Measurements from ENCODE around the gene ARHGAP23.
A peak's percentile ranks its signal among the peaks of the same experiment; 100 is the strongest.
"Not testable (repeated sequence)": the region's sequence is repeated elsewhere in the genome, so short reads cannot be mapped to it uniquely, and the experiment has no call there.

The ARHGAP23 gene

DNA sequence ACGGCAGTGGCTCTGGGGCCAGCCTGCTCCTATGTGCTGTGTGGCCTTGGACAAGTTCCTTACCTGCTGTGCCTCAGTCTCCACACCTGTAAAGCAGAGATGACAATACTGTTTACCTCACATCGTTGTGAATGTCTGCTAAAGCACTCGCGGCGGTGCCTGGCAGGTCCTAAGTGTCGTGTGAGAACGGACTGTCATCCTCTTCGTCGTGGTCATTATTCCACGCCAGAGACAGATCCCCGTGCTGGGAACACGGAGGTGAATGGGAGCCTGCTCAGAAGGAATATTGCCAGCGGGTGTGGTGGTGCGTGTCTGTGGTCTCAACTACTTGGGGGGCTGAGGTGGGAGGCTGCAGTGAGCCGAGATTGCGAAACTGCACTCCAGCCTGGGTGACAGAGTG is 65.9 kb downstream of the ARHGAP23 start:
- not testable (repeated sequence) for DNase-seq

DNA sequence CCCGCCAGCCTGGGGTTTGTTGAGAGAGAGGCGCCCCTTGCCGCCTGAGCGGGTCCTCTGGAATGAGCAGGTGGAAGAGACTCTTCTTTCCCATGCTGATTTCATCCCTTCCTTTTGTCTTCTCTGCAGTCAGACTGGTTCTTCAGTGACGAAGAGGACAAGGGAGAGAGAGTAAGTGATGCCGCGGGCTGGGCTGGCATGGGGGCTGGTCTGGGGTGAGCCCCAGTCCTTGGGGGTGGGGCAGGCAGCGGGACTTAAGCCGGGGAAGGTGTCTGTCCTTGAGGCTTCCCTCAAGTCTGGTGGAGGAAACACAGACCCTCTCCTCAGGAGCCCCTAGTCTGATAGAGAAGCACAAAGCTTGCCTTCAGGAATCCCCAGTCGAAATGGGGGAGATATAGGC is 69.4 kb downstream of the ARHGAP23 start:
- DNase-seq: not testable (repeated sequence)

DNA sequence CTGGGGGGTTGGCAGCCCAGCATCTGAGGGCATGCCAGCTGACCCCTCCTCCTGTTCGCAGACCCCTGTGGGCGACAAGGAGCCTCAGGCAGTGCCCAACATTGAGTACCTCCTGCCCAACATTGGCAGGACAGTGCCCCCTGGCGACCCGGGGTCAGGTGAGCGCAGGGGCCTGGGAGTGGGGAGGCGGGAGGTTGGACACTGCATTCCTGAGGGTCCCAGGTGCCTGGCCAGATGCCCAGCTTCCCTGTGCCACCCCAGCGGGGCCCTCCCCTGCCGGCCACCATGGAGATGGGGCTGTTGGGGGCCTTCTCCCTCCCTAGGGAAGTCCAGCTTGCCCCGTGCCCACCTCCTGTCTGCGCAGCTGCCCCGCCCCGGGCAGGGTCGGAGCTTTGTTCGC is 70.1 kb downstream of the ARHGAP23 start:
- no peak for DNase-seq

DNA sequence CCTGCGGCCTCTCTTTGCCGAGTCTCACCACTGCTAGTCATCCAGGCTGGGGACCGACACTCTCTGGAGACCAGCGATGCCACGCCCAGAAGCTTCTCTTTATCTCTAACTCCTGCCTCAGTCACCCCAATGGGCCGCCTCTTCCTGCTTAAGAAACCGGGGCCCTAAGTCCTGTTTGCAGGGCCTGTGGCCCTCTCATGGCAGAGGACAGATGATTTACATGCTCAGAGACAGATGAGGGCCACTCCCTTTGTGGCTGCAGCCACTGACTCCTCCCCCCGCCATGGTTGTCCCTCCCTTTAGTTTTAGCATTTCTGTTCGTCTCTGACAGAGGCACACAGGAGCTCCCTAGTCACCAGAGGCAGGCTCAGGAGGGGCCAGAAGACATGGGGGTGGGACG is 71.0 kb downstream of the ARHGAP23 start:
- not testable (repeated sequence) for DNase-seq

DNA sequence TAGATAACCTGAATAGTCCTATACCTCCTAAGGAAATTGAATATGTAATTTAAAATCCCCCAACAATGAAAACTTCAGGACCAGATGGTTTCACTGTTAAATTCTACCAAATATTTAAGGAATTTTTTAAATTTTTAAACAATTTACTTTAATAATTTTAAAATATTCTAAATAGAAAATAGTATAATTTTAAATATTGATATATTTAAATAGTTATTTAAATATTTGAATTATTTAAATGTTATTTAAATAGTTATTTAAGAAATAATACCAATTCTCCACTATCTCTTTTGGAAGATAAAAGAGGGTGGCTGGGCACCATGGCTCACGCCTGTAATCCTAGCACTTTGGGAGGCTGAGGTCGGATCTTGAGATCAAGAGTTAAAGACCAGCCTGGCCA is 73.5 kb downstream of the ARHGAP23 start:
- not testable (repeated sequence) for DNase-seq

DNA sequence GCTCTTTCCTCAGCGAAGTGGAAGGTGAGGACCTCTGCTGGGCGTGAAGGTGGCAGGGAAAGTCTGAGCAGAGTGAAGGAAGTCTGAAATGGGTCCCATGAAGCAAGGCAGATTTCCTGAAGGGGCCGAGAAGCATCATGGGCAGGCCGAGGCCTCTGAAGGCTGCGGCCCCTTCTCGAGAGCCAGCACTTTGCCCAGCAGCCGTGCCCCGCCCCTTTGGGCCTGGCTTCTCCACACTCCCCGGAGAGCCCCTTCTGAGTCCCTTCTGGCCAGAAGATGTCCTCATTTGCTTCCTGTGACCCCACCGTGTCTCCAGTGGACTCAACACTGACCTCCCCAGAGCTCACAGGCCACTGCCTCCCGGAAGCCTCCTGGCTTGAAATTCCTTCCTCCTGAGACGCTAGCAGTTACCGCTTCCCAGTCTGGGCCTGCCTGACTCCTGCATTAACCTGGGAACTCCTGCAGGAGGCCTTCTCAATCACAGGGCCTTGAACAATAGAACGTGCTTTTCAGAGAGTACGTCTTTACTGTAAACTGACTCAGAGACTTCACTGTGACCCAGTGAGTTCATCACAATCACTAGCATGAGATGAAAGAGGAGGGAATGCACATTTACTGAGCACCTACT is 75.1 kb downstream of the ARHGAP23 start:
- DNase-seq: not testable (repeated sequence)

DNA sequence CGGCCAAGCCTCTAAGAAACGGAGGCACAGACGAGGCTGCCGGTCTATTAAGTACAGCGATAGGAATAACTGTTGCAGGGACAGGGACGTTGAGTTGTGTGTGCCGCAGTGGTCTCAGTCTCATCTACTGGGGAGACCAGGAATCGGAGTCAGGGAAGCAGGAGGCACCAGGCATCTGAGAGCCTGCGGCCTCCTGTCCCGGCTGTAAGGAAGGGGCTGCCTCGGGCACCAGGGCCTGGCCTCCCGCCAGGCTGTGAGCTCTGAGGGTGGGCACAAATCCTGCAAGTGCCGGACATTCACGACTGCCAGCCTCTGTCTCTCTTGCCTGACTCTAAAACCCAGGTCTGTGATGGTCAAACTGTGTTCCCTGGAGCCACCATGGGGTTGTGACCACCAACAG is 76.0 kb downstream of the ARHGAP23 start:
- DNase-seq: no peak

DNA sequence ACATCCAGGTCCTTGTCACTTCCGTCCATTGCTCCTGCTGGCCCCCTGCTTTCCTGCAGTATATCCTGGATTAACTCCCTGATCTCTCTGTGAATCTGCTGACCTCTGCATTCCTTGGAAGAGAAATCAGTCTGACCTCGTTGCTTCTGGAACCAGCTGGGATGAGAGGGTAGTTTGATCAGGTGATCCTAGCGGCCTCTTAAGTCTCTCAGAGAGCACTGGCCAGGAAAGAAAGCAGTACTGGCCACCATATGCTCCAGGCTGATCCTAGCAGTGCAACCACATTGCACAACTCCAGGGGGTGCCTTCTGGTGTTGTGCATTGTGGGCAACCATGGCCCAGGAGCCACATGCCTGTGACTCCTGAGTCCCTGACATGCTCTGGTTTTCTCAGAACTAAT is 79.2 kb downstream of the ARHGAP23 start:
- no peak for DNase-seq

DNA sequence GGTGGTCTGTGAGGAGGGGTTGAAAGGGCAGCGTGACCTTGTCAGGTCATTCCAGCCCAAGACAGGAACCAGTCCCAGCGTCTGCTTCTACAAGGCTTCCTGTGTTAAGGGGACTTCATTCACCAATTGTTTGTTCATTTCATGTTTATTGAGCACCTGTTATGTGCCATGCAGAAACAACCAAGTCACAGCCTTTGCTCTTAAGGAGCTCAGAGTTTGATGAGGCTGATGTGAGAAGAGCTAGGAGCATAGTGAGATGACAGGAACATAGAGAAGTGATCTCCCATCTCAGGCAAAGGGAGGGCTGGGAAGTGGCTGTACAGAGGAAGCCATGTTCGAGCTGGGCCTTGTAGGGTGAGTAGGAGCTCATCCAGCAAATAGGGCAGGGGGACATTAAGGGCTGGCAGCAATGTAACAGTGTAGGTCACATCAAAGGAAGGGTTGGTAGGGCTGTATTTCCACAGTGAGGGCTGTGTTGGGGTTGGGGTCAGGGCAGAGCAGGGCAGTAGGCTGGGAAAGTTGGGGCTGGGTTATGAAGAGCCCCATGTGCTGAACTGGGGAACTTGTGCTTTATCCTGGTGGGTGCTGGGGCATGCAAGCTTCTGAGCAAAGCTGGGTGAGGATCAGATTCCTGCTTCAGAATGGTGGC is 79.8 kb downstream of the ARHGAP23 start:
- no peak for DNase-seq

DNA sequence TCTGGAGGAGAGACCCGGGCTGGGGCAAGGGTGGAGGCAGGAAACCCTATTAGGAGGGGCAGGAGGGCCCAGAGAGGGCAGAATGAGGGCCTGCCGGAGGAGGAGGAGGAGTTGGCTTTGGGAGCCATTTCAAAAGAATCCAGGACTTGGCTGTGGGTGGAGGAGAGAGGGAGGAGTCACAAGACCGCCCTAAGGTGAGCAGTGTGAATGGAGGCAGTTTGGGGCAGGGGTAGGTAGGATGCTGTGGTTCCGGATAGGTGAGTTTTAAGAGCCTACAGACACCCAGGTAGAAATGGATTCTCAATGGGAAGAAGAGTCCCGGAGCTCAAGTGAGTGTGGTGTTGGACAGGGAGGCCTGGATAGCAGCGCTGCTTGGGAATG is 80.3 kb downstream of the ARHGAP23 start:
- DNase-seq: no peak

DNA sequence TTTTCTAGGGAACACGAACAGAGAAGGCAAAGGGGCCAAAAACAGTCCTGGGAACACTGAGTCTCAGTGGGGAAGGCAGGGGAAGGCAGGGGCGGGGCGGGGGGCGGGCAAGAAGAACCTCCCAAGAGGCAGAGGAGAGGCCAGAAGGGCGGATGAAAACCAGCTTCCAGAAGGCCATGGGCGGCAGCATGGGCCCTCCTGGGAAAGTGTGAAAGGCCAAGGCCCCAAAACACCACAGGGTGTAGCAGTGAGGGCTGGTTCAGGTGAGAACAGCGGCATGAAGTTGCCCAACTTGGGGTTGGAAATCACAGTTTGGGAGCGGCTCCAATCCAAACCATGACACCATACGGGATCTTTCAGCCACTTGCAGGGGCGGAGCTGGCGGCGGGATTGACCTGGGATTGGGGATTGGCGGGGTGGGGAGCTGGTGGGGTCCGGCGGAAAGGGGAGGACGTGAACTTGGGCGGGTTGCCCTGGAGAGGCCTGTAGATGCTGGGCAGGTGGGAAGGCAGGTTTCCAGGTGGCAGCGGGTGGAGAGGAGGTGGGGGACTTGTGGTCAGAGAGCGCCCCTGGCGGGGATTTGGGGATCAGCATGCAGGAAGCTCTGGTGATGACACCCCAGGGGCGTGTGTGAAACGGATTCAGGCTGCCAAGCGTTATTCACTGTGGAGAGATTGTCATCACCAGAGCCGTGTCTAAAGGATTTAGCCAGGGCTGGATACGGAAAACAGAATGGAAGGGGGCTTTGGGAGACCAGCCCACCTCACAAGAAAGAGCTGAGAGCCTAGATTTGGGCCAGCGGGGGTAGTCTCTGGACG is 80.9 kb downstream of the ARHGAP23 start:
- peak; percentile 52 for DNase-seq

DNA sequence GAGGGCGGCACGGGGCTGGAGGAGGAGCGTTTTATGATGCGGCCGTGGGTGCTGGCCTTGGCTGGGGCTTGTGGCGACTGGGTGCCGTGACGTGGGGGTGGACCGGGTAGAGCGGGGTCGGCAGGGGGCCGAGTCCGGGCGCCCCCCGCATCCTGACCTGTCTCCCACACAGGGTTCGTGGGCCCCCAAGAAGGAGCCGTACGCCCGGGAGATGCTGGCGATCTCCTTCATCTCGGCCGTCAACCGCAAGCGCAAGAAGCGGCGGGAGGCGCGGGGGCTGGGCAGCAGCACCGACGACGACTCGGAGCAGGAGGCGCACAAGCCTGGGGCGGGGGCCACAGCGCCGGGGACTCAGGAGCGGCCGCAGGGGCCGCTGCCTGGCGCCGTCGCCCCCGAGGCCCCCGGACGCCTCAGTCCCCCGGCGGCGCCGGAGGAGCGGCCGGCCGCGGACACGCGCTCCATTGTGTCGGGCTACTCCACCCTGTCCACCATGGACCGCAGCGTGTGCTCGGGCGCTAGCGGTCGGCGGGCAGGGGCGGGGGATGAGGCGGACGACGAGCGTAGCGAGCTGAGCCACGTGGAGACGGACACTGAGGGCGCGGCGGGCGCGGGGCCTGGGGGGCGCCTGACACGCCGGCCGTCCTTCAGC is 81.6 kb downstream of the ARHGAP23 start:
- DNase-seq: no peak

DNA sequence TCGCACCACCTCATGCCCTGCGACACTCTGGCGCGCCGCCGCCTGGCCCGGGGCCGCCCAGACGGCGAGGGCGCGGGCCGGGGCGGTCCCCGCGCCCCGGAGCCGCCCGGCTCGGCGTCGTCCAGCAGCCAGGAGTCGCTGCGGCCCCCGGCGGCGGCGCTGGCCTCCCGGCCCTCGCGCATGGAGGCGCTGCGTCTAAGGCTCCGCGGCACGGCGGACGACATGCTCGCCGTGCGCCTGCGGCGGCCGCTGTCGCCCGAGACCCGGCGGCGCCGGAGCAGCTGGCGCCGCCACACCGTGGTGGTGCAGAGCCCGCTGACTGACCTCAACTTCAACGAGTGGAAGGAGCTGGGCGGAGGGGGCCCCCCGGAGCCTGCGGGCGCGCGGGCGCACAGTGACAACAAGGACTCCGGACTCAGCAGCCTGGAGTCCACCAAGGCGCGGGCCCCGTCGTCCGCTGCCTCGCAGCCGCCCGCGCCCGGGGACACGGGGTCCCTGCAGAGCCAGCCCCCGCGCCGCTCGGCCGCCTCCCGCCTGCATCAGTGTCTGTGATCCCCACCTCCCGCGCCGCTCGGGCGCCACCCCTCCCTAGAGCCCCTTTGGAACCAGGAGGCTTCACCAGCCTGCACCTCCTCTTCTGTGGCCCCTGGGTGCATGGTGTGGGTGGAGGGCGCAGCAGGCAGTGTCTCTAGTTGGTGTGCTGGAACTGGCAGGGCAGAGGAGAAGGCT is 82.3 kb downstream of the ARHGAP23 start:
- DNase-seq: no peak

DNA sequence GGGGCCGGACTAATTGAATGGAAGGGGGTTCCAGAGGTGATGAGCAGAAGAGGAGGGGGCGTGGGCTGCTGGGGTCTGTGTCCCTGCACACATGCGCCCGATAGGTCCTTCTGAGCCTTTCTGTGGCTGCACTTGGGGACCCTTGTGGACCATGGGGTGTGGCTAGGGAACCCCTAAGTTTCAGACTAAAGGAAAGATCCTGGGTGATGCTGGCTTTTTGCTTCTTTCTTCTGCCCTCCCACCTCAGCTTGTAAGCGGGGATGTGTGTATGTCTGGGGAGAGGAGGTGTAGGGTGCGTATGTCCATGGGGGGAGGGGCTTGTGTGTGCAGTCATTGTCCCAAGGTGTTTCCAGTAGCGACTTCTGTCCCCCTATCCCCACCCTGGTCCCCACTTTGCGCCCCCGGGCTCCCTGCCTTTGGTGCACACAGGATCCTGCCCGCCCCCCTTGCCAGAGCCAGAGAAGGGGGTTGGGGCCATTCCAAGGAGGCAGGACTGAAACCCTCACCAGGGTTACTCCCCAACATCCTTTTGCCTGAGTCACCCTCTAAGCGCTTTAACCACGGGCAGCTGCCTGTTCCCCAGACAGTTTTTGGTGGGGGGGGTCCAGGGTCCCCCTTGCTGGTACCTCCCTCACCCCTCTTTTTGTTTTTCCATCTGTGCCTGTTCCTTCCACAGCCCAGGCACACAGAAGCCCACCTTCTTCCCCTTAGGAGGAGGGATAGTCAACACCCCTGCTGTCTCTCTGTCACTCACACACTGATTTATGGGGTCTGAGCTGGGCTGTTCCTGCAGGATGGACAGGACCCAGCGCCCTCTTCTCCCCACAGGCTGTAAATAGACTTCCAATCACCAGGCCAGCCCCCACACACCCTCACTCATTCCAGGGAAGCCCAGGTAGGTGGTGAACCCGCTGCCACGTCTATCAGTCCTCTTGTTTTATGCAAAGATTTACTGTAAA is 83.2 kb downstream of the ARHGAP23 start:
- DNase-seq: no peak

DNA sequence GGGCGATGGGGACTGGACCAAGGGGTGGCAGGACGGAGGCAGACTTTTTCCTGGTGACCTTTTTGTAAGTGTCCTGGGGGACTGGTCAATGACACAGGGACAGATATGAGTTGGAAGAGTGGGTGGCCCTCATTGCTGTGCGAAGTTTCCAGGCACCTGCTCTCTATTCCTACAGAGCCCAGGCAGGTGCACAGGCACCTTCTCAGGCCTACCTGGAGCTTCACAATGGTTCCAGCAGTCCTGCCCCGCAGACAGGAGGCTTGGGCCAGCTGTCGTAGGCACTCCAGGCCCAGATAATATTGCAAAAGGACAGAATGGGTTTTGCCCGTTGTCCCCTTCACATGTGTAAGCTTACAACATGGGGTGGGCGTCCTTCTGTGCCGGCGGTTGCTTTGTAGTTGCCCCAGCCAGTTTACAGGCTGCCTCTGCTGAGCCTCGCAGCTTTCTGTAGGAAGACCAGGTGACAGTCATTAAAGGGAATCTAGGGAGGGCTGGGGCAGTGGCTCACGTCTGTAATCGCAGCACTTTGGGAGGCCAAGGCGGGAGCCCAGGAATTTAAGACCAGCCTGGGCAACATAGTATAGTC is 84.3 kb downstream of the ARHGAP23 start:
- no peak for DNase-seq

DNA sequence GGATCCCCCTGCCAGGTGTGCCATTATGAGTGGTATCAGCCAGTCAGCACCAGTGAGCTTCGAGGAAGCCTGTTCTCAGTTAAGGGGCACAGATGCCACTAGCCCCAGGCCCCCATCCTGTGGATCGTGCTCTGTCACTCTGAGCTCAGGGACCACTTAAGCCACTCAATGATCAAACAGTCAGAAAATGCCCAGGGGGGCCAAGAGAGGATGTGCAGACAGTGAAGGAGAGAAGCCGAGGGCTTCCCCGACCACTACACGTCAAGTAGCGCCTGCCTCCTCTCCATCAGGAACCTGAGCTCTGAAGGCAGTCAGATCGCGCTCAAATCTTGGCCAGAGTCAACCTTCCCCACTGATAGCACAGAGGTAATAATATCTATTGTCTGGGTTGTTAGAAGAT is 98.3 kb downstream of the ARHGAP23 start:
- not testable (repeated sequence) for DNase-seq

DNA sequence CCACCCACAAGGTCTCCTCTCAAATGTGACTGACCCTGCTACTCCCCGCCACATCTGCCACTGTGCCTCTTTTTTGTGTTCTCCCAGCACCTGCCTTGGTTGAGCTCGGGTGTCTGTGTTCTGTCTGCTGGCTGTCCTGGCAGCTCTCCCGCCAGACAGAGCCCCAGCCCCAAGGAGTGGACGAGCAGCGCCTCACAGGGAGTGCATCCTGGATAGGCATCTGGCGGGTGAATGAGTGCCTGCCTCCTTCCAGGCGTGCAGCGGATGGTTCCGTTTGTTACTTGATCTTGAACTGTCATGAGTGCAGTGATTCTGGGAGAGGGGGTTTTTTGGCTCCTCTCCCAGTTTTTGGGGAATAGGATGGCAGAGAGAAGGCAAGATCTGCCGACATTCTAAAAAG is 99.9 kb downstream of the ARHGAP23 start:
- not testable (repeated sequence) for DNase-seq

DNA sequence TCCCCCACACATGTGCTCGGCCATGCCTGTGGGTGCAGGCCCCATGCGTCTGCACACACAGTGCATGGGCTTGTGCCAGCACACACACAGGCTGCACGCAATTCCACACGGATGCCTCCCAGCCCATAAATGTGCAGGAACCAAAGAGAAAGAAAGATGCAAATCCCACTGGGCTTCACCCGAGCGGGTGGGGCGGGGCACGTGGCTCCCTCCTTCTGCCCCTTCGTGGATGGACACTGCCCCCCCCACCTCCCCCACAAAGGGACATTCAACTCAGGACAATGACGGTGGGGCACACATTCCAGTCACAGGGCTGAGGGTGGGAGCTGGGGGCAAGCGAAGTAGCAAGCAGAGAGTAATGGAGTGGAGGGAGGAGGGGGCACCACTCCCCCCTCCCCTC is 102.6 kb downstream of the ARHGAP23 start:
- DNase-seq: not testable (repeated sequence)

DNA sequence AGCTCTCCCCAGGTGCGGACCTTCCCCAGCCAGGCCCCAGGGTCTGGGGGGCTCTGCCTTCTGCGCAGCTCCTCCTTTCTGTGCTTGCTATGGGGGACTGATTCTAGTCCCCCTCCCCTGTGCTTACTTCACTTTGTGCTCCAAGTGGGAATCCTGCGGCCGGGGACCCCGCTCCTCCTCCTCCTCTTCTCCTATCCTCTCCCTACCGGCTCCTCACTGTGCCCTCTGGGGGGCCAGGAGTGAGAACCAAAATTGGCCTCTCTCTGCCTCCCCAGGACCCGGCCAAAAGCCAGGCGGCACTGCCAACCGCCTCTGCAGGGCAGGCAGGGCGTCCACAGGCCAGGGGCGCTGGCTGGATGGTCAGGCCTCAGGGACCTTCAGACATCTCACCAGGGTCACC is 103.5 kb downstream of the ARHGAP23 start:
- DNase-seq: not testable (repeated sequence)

DNA sequence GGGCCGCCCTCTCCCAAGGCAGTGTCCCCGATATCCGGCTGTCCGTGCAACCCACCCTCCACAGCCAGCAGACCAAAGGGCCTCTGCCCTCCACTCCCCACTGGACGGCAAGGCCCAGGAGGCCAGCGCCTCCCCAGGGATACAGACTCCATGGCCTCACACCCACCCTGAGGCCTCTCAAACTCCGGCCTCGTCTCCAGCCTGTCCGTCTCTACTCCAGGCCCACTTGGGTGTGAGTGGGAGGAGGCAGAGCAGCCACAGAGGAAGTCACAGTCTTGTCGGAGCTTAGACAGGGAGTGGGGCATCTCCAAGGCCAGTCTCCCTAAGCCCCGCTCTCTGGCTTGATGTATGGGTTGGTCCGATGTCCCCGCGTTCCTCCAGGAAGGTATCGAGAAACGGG is 104.2 kb downstream of the ARHGAP23 start:
- no peak for DNase-seq

DNA sequence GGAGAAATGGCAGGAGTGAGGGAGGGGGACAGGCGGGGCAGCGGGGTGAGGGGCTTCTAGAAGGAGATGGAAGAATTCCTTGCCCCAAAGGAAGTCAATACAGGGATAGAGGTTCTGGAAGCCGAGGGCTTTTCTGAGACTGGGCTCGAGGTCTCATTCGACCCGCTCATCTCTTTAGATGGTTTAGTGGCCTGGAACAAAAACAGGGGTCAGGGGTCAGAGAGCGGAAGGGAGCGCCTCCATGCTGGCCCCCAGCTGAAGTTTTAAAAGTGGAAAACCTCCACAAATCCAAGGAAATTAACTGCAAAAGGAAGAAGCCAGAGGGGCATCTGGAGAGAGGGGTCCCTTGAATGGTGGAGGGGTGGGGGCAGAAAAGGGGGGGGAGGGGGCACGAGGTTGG is 105.0 kb downstream of the ARHGAP23 start:
- no peak for DNase-seq
